ENCODE results near the gene PCGF5.

- TF ChIP-seq CTCF (IDR thresholded peaks at IDR 0.05; ENCODE audit: control extremely low read depth in 1 of 3, insufficient read depth in 1 of 3, low read depth in 1 of 3, low read length in 3 of 3) (no peak), POLR2A (IDR thresholded peaks at IDR 0.05; ENCODE audit: control extremely low read depth in 1 of 2, low read depth in 2 of 2, low read length in 2 of 2) (no peak), ATF2 (IDR thresholded peaks at IDR 0.05; ENCODE audit: low read length) (no peak), SIN3A (conservative IDR thresholded peaks at IDR 0.05 in 1 of 2, IDR thresholded peaks at IDR 0.05 in 1 of 2; ENCODE audit: low read depth in 1 of 2, low read length in 2 of 2) (no peak), BRCA1 (IDR thresholded peaks at IDR 0.05; ENCODE audit: low read depth, low read length) (no peak), TAF1 (IDR thresholded peaks at IDR 0.05; ENCODE audit: low read depth, low read length) (no peak), CEBPB (IDR thresholded peaks at IDR 0.05; ENCODE audit: low read depth, low read length) (no peak), RAD21 (IDR thresholded peaks at IDR 0.05 in 1 of 2, conservative IDR thresholded peaks at IDR 0.05 in 1 of 2; ENCODE audit: low read depth in 2 of 2, low read length in 2 of 2) (no peak), POLR2AphosphoS5 (IDR thresholded peaks at IDR 0.05; ENCODE audit: low read depth, low read length) (no peak)
Observed at GRCh38 chr10:91201213-91201996, 19.1 kb upstream of the PCGF5 start.
